Kidney epithelial cell (primary cell): ENCODE measurements around the gene MAP1B. TPM values are rescaled to one million over a fixed set of nuclear protein-coding genes. Genes with fewer than 3 reads are reported as not detected.

ENCODE experiments used
- DNase-seq: peaks from one replicate; pipeline ENCODE4 v3.0.0-alpha.2; 2010; ENCODE audit warnings: low read depth
- H3K27me3 ChIP-seq: 2 replicates; pipeline ENCODE4 v1.6.0; 2011; ENCODE audit warnings: low read length; ENCODE audit not compliant: control insufficient read depth, insufficient read depth
- H3K36me3 ChIP-seq: 2 replicates; pipeline ENCODE4 v1.5.1; 2011; ENCODE audit warnings: low read length; ENCODE audit not compliant: control insufficient read depth, insufficient read depth
- H3K4me3 ChIP-seq: 2 replicates; pipeline ENCODE4 v1.5.1; 2011; ENCODE audit warnings: low read depth, mild to moderate bottlenecking, control low read depth, low read length
- CTCF ChIP-seq: IDR thresholded peaks from 2 replicates; pipeline ENCODE4 v1.5.1; 2011; ENCODE audit warnings: mild to moderate bottlenecking, moderate library complexity, low read length, control low read depth, inconsistent platforms; ENCODE audit not compliant: insufficient read depth, poor library complexity, severe bottlenecking
- total RNA-seq: library from RNA; depleted of rRNA; stranded (reverse); fragments of >200 nt; gene quantifications from 2 replicates; pipeline ENCODE4 v1.2.3, GENCODE V29; 2015

The MAP1B gene
- total RNA-seq, 1 donor from 2014 or later, result 136 TPM

GRCh38 chr5:72121780-72122445, 14.6 kb downstream of the MAP1B start:
- TF ChIP-seq CTCF, result no peak
- no peak for DNase-seq
- H3K27me3 ChIP-seq, result no peaks in the 10 kb centered on the region
- peaks cover 1% of the 10 kb centered on the region for H3K36me3 ChIP-seq
- H3K4me3 ChIP-seq, result no peak overlapping the region

DNA sequence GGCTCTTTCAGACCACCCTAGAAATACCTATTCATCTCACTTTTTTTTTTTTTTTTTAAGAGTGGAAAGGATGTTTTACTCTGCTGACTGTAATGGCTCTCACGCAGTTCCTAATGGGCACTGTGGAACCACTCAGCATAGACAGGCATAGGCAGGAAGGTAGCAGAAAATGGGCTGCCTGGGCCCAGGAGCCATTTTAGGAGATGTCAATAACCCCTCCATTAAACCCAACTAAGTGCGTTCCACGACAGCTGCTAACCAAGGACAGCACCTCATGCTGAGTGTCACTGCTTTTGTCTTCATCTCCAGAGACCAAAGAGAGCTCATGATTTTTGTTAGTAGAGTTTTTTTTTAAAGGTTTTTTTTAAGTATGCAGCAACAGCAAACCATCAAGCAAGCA, 15.3 kb downstream of the MAP1B start:
- Histone ChIP-seq H3K4me3 (no peak overlapping the region), H3K27me3 (no peaks in the 10 kb centered on the region), H3K36me3 (peaks cover 1% of the 10 kb centered on the region)
- TF ChIP-seq CTCF, result no peak
- no peak for DNase-seq

DNA sequence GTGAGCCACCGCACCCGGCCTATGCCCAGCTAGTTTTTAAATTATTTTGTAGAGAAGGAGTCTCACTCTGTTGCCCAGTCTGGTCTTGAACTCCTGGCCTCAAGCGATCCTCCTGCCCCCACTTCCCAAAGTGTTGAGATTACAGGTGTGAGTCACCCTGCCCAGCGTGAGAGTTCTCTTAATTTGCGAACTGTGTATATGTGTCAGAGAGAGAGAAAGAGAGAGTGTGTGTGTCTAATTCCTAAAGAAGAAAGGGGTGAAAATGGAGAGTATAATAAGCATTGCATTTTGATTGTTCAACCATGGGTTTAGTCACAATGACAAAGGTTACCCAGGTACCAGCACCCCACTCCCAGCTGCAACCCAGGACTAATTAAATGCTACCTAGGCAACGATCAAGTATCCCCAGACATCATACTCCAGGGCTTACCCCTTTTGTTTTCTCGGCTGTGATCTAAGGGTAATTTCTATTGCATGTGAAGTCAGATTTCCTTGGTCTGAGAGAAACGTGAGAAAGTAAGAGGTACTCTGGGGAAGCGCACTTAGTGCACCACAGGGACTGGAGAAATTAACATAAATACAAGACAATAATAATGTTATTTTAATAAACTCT, 16.6 kb downstream of the MAP1B start:
- Histone ChIP-seq H3K36me3 (peaks cover 1% of the 10 kb centered on the region), H3K27me3 (no peaks in the 10 kb centered on the region), H3K4me3 (no peak overlapping the region)
- TF ChIP-seq CTCF, result no peak
- DNase-seq, result no peak

DNA sequence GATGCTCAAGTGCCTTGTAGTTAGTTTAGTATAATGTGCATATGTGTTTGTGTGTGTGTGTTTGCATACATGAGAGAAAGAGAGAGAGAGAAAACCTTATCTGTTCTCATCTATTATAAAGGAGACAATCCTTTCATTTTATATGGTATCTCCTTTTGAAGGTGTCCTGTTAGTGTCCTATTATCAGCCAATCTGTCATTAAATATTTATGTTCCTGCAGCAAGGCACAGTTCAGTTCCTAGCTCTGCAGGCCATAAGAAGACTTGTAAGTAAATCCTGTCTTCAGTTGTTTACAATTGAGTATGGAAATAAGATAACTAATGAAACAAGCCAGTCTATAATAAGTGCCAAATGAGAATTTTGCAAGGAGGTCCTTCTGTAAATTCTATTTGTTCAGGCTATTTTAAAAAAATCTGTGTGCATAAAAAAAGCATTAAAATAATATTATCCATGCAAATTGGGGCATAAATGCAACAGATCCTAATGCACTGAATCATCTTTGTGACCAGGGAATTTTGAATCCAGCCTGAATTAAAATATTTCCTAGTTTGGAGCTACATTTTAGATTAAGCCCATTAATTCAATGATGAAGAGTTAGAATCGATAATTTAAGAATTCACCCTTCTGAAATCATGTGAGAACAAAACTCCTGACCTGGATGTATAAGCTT, 18.1 kb downstream of the MAP1B start:
- no peak for DNase-seq
- Histone ChIP-seq H3K4me3 (no peak overlapping the region), H3K27me3 (no peaks in the 10 kb centered on the region), H3K36me3 (peaks cover 1% of the 10 kb centered on the region)
- TF ChIP-seq CTCF, result no peak

DNA sequence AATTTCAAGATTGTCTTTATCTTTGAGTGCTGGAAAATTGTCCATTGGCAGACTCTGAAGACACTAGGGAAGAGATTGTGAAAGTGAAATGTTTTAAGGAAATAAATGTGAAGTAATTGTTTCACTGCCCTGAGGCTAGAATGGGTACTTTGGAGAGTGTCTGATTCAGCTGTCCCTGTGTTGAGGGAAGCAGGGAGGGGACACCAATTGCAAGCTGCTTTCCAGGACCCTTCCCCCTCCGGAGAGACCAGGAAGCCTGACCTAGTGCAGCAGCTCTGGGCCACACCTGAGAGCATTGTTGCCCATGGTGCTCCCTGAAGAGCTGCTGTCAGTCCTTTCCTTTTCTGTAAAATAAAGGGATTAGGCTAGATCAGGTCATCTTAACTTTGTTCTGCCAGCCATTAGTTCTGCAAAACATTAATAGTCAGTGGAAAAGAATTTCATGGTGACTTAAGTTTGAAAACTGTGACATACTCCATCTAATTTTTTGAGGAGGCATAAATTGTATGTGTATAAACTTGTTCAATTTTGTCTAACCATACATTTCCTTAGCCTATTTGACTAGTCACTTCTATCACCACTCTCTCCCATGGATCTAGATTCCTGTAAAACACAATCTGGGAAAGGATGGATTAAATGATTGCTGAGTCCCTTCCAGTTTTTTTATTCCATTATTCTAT, 18.8 kb downstream of the MAP1B start:
- no peak overlapping the region for H3K4me3 ChIP-seq
- H3K36me3 ChIP-seq, result peaks cover 1% of the 10 kb centered on the region
- no peak for TF ChIP-seq CTCF
- DNase-seq, result no peak
- H3K27me3 ChIP-seq, result no peaks in the 10 kb centered on the region
